GM19455 (cell line): ENCODE measurements around the gene POGK.
"Not testable (repeated sequence)": the region's sequence is repeated elsewhere in the genome, so short reads cannot be mapped to it uniquely, and the experiment has no call there.

ENCODE experiments used
- ATAC-seq: cut with Tn5 transposase; IDR thresholded peaks from one replicate; pipeline ENCODE4 v1.9.1; 2021; ENCODE audit not compliant: unreplicated experiment

Gene POGK

GRCh38 chr1:166852918-166853317 is 13.6 kb downstream of the POGK start:
- no peak for ATAC-seq

- ATAC-seq: no peak
These were observed 16.3 kb downstream of the POGK start for GRCh38 chr1:166855558-166855957.

- no peak for ATAC-seq
These were observed 18.7 kb downstream of the POGK start for GRCh38 chr1:166857995-166858394.

GRCh38 chr1:166858726-166859419 is 19.6 kb downstream of the POGK start:
- no peak for ATAC-seq

- no peak for ATAC-seq
These were observed 20.3 kb downstream of the POGK start for GRCh38 chr1:166859597-166859996.

GRCh38 chr1:166865926-166866325 is 26.7 kb downstream of the POGK start:
- ATAC-seq: no peak

GRCh38 chr1:166868639-166869038 is 29.4 kb downstream of the POGK start:
- ATAC-seq: no peak

GRCh38 chr1:166869318-166870099 is 30.2 kb downstream of the POGK start:
- no peak for ATAC-seq

GRCh38 chr1:166870584-166870983 is 31.3 kb downstream of the POGK start:
- no peak for ATAC-seq

- ATAC-seq: no peak
These were observed 35.2 kb downstream of the POGK start for GRCh38 chr1:166874464-166874863.

- ATAC-seq: no peak
These were observed 36.0 kb downstream of the POGK start for GRCh38 chr1:166875302-166875733.

GRCh38 chr1:166875734-166876539 is 36.7 kb downstream of the POGK start, which contains the start of gene TADA1:
TSS of gene TADA1 (minus strand) at chr1:166876264. CDS start at chr1:166876233, 31 bp downstream.
- ATAC-seq: peak; percentile 90

GRCh38 chr1:166876540-166876838 is 37.2 kb downstream of the POGK start:
- peak; percentile 4 for ATAC-seq

GRCh38 chr1:166878173-166878917 is 39.1 kb downstream of the POGK start:
- not testable (repeated sequence) for ATAC-seq

- ATAC-seq: no peak
These were observed 43.6 kb downstream of the POGK start for GRCh38 chr1:166882893-166883292.

GRCh38 chr1:166884040-166884642 is 44.9 kb downstream of the POGK start:
- ATAC-seq: peak; percentile 56

GRCh38 chr1:166884971-166885370 is 45.7 kb downstream of the POGK start:
- no peak for ATAC-seq

GRCh38 chr1:166888373-166889111 is 49.3 kb downstream of the POGK start:
- no peak for ATAC-seq

GRCh38 chr1:166889776-166890175 is 50.5 kb downstream of the POGK start:
- ATAC-seq: no peak

- no peak for ATAC-seq
These were observed 56.5 kb downstream of the POGK start for GRCh38 chr1:166895766-166896165.
